Measurements from ENCODE around the gene DCX.

DNA sequence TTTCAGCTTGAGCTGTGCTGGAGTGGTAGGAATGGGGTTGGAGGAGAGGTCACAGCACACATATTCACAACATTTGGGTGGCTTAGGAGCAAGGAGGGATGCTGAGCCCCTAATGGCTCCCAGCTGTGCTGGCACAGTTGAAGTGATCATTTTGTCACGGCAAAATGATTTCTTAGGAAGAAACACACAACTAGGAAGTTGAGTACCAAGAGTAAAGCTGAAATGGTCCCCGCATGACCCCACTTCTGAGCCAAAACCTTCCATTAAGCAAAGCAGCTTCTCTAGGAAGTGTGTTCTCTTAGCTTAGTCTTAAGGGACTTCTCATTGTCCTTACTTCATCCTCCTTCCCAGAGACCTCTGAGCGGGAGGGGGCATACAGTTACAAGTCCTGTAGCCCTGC lies 154.3 kb downstream of the DCX start:
- TF ChIP-seq EZH2 (IDR thresholded peaks at IDR 0.05; ENCODE audit: insufficient read depth, poor library complexity, severe bottlenecking) (no peak), EZH2phosphoT487 (IDR thresholded peaks at IDR 0.05; ENCODE audit: insufficient read depth, low read depth) (no peak)
